ENCODE data around the gene XIAP.

Gene XIAP

DNA sequence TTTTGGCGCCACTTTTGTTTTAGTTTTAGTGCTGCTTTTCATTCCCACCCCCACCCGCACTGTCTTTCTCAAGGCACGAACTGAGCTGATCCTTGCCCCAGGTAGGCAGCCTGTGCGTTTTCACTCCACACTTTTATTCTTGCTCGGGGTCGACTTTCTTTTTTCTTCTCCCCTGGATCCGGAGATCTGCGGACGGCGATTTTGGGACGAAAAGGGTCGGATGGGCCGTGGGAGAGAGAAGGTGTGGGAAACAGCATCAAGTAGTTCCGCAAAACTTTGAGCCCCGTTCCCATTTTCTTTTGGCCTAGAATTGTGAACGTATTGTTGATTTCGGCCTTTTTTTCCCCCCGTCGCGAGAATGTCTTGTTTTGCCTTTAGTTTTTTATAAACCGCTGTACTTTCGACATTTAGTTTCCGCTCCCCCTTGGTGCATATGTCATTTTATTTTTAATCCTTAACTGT, 102.2 kb downstream of the XIAP start:
- H3K4me1 Mint-ChIP-seq = peaks cover 27% of the 10 kb centered on the region
- DNase-seq = no peak
- TF ChIP-seq CTCF (IDR thresholded peaks at IDR 0.05) = no peak
- peaks cover 12% of the 10 kb centered on the region for H3K36me3 Mint-ChIP-seq (ENCODE audit: low read depth)
- no peaks in the 10 kb centered on the region for H3K27me3 Mint-ChIP-seq (ENCODE audit: low read depth, poor library complexity)
- peak overlapping the region; percentile 96 for H3K4me3 Mint-ChIP-seq
- H3K27ac Mint-ChIP-seq = peak overlapping the region; percentile 99
- peaks cover 66% of the 10 kb centered on the region for H3K9me3 Mint-ChIP-seq

DNA sequence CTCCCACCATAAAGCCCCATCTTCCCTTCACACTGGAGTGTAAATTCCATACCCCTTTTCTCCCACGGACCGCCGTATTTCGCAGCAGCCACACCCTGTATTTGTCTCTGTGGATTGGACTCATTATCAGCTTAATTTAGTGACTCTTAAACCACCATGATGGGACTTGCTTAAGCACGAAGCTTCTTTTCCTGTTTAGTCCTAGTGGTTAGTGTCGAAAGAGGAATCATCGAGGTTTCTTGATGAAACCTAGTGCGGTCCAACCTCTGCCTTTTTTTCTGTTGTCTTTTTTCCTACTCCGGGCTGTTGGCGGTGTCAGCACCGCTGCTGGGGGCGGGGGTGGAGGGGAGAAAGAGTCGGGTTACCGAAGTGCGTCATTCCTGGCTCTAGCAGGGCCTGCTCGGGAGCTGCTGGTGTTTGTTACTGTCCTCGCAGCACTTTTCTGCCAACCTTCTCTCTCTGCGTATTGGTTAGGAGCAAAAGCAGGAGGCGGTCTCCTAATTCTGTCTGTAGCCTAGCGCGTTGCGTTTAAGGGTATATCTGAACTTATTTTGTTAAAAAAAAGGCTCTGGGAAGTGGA, 103.0 kb downstream of the XIAP start:
- peak overlapping the region; percentile 96 for H3K4me3 Mint-ChIP-seq
- H3K27me3 Mint-ChIP-seq (ENCODE audit: low read depth, poor library complexity) = no peaks in the 10 kb centered on the region
- TF ChIP-seq CTCF (IDR thresholded peaks at IDR 0.05) = no peak
- H3K27ac Mint-ChIP-seq = peak overlapping the region; percentile 99
- peak; percentile 78 for DNase-seq
- H3K9me3 Mint-ChIP-seq = peaks cover 66% of the 10 kb centered on the region
- H3K36me3 Mint-ChIP-seq (ENCODE audit: low read depth) = peaks cover 13% of the 10 kb centered on the region
- H3K4me1 Mint-ChIP-seq = peaks cover 27% of the 10 kb centered on the region
